CD14-positive monocyte (primary cell): Measurements from ENCODE around the gene RBMXL2. TPM values are rescaled to one million over a fixed set of nuclear protein-coding genes. Genes with fewer than 3 reads are reported as not detected.

ENCODE experiments used
- DNase-seq, 3 donors: peaks; one replicate each; pipeline ENCODE4 v3.0.0-alpha.2; 2011 to 2022
- H2AFZ ChIP-seq: 2 replicates; pipeline ENCODE4 v1.6.0; 2012; ENCODE audit warnings: mild to moderate bottlenecking, low read depth, low read length, inconsistent platforms; ENCODE audit not compliant: insufficient read depth, poor library complexity, severe bottlenecking
- H3K27ac ChIP-seq, 2 donors: 1 replicate in 1 of 2; 2 replicates in 1 of 2; pipeline ENCODE4 v1.5.1; 2012 to 2013; ENCODE audit warnings: low read length in 2 of 2, control low read depth in 1 of 2, inconsistent platforms in 1 of 2, low read depth in 1 of 2, mild to moderate bottlenecking in 1 of 2
- H3K27me3 ChIP-seq, 2 donors: one replicate each; pipeline versions ENCODE4 v1.6.0 to v1.6.1; 2011 to 2013; ENCODE audit warnings: low read length in 2 of 2; ENCODE audit not compliant: control insufficient read depth in 2 of 2, insufficient read depth in 2 of 2
- H3K36me3 ChIP-seq, 2 donors: replicated peaks in 1 of 2; 1 replicate in 1 of 2; 2 replicates in 1 of 2; pipeline versions ENCODE4 v1.5.1 to v1.6.1; 2012 to 2013; ENCODE audit warnings: low read length in 2 of 2, control low read depth in 1 of 2, inconsistent platforms in 1 of 2, mild to moderate bottlenecking in 1 of 2; ENCODE audit not compliant: insufficient read depth in 2 of 2, control insufficient read depth in 1 of 2
- H3K4me1 ChIP-seq, 2 donors: 1 replicate in 1 of 2; 2 replicates in 1 of 2; pipeline versions ENCODE4 v1.5.1 to v1.6.1; 2012 to 2013; ENCODE audit warnings: low read length in 2 of 2, control low read depth in 1 of 2, inconsistent platforms in 1 of 2, mild to moderate bottlenecking in 1 of 2, moderate library complexity in 1 of 2; ENCODE audit not compliant: insufficient read depth in 2 of 2, control insufficient read depth in 1 of 2
- H3K4me2 ChIP-seq: replicated peaks from 2 replicates; pipeline ENCODE3; 2012; ENCODE audit warnings: low read length, moderate library complexity, mild to moderate bottlenecking; ENCODE audit not compliant: poor library complexity, severe bottlenecking; ENCODE audit errors: extremely low read depth
- H3K4me3 ChIP-seq, 3 experiments: fragments of 200-600 bp in 1 of 3; sonication (generic) in 1 of 3; replicated peaks in 1 of 3; 1 replicate in 2 of 3; 2 replicates in 1 of 3; pipeline ENCODE4 v1.5.1; 2011 to 2013; ENCODE audit warnings: low read length in 3 of 3, mild to moderate bottlenecking in 3 of 3, control low read depth in 2 of 3, low read depth in 2 of 3, inconsistent platforms in 1 of 3, moderate library complexity in 1 of 3
- H3K79me2 ChIP-seq: 2 replicates; pipeline ENCODE4 v1.6.0; 2012; ENCODE audit warnings: mild to moderate bottlenecking, control low read depth, inconsistent platforms, low read length, moderate library complexity; ENCODE audit not compliant: insufficient read depth
- H3K9ac ChIP-seq: 2 replicates; pipeline ENCODE4 v1.6.0; 2017; ENCODE audit warnings: low read length, mild to moderate bottlenecking; ENCODE audit not compliant: insufficient read depth, poor library complexity, severe bottlenecking
- H3K9me3 ChIP-seq, 2 donors: replicated peaks in 1 of 2; 1 replicate in 1 of 2; 2 replicates in 1 of 2; pipeline versions ENCODE4 v1.5.1 to v1.6.1; 2012 to 2013; ENCODE audit warnings: low read length in 2 of 2, control low read depth in 1 of 2; ENCODE audit not compliant: control insufficient read depth in 1 of 2, insufficient read depth in 1 of 2
- H4K20me1 ChIP-seq: 2 replicates; pipeline ENCODE4 v1.6.0; 2012; ENCODE audit warnings: mild to moderate bottlenecking, low read length, control low read depth, moderate library complexity; ENCODE audit not compliant: insufficient read depth
- H3K27ac Mint-ChIP-seq, 7 donors: one replicate each; pipeline ENCODE4 v1.8.0; 2020; ENCODE audit warnings: mild to moderate bottlenecking in 7 of 7, mixed read lengths in 7 of 7, moderate library complexity in 6 of 7, inconsistent platforms in 2 of 7
- H3K27me3 Mint-ChIP-seq, 3 donors: one replicate each; pipeline ENCODE4 v1.8.0; 2021 to 2022; ENCODE audit warnings: low read depth in 3 of 3, mild to moderate bottlenecking in 3 of 3, mixed read lengths in 3 of 3, moderate library complexity in 3 of 3, inconsistent platforms in 1 of 3
- H3K36me3 Mint-ChIP-seq, 2 donors: one replicate each; pipeline ENCODE4 v1.8.0; 2020; ENCODE audit warnings: mixed read lengths in 2 of 2, inconsistent platforms in 1 of 2, mild to moderate bottlenecking in 1 of 2
- H3K4me1 Mint-ChIP-seq: one replicate; pipeline ENCODE4 v1.8.0; 2020; ENCODE audit warnings: mild to moderate bottlenecking, mixed read lengths
- H3K4me3 Mint-ChIP-seq, 2 donors: one replicate each; pipeline ENCODE4 v1.8.0; 2020; ENCODE audit warnings: mild to moderate bottlenecking in 2 of 2, mixed read lengths in 2 of 2, moderate library complexity in 1 of 2
- H3K9me3 Mint-ChIP-seq, 7 donors: one replicate each; pipeline ENCODE4 v1.8.0; 2020 to 2022; ENCODE audit warnings: mixed read lengths in 7 of 7, mild to moderate bottlenecking in 6 of 7, moderate library complexity in 6 of 7, inconsistent platforms in 2 of 7
- CTCF ChIP-seq: fragments of 200-600 bp; IDR thresholded peaks from one replicate; pipeline ENCODE4 v1.8.0; 2022; ENCODE audit warnings: antibody characterized with exemption, mild to moderate bottlenecking
- WGBS: methylation state at CpG from one replicate; pipeline ENCODE4 v1.1.5; 2013; ENCODE audit warnings: missing lambda C conversion rate; ENCODE audit not compliant: insufficient coverage; 5-methylcytosine and 5-hydroxymethylcytosine counted together
- intact Hi-C, 2 donors: fragments of 100-400 bp; cut with micrococcal nuclease; formaldehyde crosslinking; loops; one replicate each; pipeline versions ENCODE4 v1.15.0 to v1.15.1; 2023
- polyA plus RNA-seq, 3 donors: library from polyadenylated mRNA; depleted of rRNA in 1 of 3; unstranded in 2 of 3; stranded (reverse) in 1 of 3; fragments of 300-500 nt in 2 of 3; fragments of >200 nt in 1 of 3; fragmentation: Illumina TruSeq in 2 of 3; gene quantifications; 1 replicate in 2 of 3; 2 replicates in 1 of 3; pipeline ENCODE4 v1.2.3, GENCODE V29; 2012 to 2021

Gene RBMXL2
- polyA plus RNA-seq, 3 donors = not detected

- H3K9me3 Mint-ChIP-seq = peaks cover 4 to 15% (median 7%) of the 10 kb centered on the region in 7 donors
- H3K27me3 Mint-ChIP-seq = peaks cover 0 to 2% (median 2%) of the 10 kb centered on the region in 3 donors
- Histone ChIP-seq H3K9me3 (no peaks in the 10 kb centered on the region), H3K4me3 (no peak overlapping the region), H3K27ac (no peak overlapping the region), H3K4me2 (no peak overlapping the region), H4K20me1 (no peaks in the 10 kb centered on the region), H3K79me2 (no peaks in the 10 kb centered on the region), H3K36me3 (no peaks in the 10 kb centered on the region), H3K4me1 (no peaks in the 10 kb centered on the region), H3K27me3 (no peaks in the 10 kb centered on the region), H3K9ac (no peak overlapping the region), H2AFZ (no peak overlapping the region)
- no peaks in the 10 kb centered on the region for H3K4me1 Mint-ChIP-seq
- no peak for TF ChIP-seq CTCF
- H3K4me3 Mint-ChIP-seq = no peak overlapping the region
- WGBS = 94% methylated on average over 4 of the region's 4 CpGs
- peak overlapping the region in 1 of 7 donors; percentile 15 for H3K27ac Mint-ChIP-seq
- DNase-seq = no peak
- H3K36me3 Mint-ChIP-seq = no peaks in the 10 kb centered on the region
- intact Hi-C loops = no loop called here
Measured at GRCh38 chr11:7080900-7081299, 7.9 kb upstream of the RBMXL2 start.

DNA sequence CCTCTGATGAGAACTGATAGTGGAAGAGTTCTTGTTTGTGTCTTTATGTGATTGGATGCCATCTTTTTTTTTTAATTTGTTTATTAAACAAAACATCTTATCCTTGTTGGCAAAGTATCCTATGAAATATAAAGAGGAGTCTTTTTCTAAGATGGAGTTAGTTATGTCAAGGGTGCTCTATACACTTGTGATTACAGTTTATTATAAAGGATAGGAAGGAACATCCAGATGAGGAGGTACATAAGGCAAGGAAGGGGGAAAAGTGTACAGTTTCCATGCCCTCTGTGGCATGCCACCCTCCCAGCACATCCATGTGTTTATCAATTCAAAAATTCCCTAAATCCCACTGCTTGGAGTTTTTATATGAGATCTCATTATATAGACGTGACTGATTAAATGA, 7.4 kb upstream of the RBMXL2 start:
- Mint-ChIP-seq H3K27me3 (peaks cover 0 to 2% (median 2%) of the 10 kb centered on the region in 3 donors), H3K4me3 (no peak overlapping the region), H3K27ac (no peak overlapping the region), H3K9me3 (peaks cover 4 to 13% (median 7%) of the 10 kb centered on the region in 7 donors), H3K4me1 (no peaks in the 10 kb centered on the region), H3K36me3 (no peaks in the 10 kb centered on the region)
- H3K4me1 ChIP-seq = no peaks in the 10 kb centered on the region
- DNase-seq = no peak
- no peak overlapping the region for H3K9ac ChIP-seq
- no peaks in the 10 kb centered on the region for H3K79me2 ChIP-seq
- intact Hi-C loops = no loop called here
- WGBS = no CpG with 5 or more reads among the region's 1 CpG
- no peak overlapping the region for H3K4me2 ChIP-seq
- H3K9me3 ChIP-seq = no peaks in the 10 kb centered on the region
- no peak overlapping the region for H3K4me3 ChIP-seq
- H3K27me3 ChIP-seq = no peaks in the 10 kb centered on the region
- no peaks in the 10 kb centered on the region for H4K20me1 ChIP-seq
- H3K27ac ChIP-seq = no peak overlapping the region
- H2AFZ ChIP-seq = no peak overlapping the region
- no peaks in the 10 kb centered on the region for H3K36me3 ChIP-seq
- TF ChIP-seq CTCF = no peak
